Motor neuron (in vitro differentiated cells): Measurements from ENCODE around the gene L3MBTL1. TPM values are rescaled to one million over a fixed set of nuclear protein-coding genes. Genes with fewer than 3 reads are reported as not detected.

Experiments used
- ATAC-seq, 8 experiments: fragments of 200-7000 bp; cut with Tn5 transposase; replicated peaks in 6 of 8; 2 replicates each; pipeline ENCODE4 v1.8.0; 2021; ENCODE audit warnings: mild to moderate bottlenecking in 8 of 8, moderate library complexity in 8 of 8
- H3K27ac ChIP-seq, 2 donors: fragments of 250-450 bp; sonication (Bioruptor Pico); 2 replicates each; pipeline ENCODE4 v1.9.0; 2021; ENCODE audit warnings: antibody characterized with exemption in 2 of 2, mild to moderate bottlenecking in 2 of 2, moderate library complexity in 1 of 2
- H3K4me1 ChIP-seq, 2 donors: fragments of 250-450 bp; sonication (Bioruptor Pico); replicated peaks in 1 of 2; 2 replicates each; pipeline ENCODE4 v1.6.1; 2021; ENCODE audit warnings: antibody characterized with exemption in 2 of 2, mild to moderate bottlenecking in 2 of 2, moderate library complexity in 1 of 2
- H3K4me3 ChIP-seq, 5 donors: fragments of 250-450 bp; sonication (Bioruptor Pico); 2 replicates each; pipeline ENCODE4 v1.9.0; 2021; ENCODE audit warnings: antibody characterized with exemption in 5 of 5, mild to moderate bottlenecking in 5 of 5, moderate library complexity in 4 of 5
- WGBS, 10 experiments: fragments of 450-650 bp; shearing (Covaris generic); methylation state at CpG; one replicate each; pipeline ENCODE4 v1.0.0; 2022; 5-methylcytosine and 5-hydroxymethylcytosine counted together
- in situ Hi-C, 9 experiments: fragments of 400-800 bp; cut with MboI; loops; one replicate each; pipeline ENCODE4 v1.15.0; 2021; ENCODE audit warnings: low sequenced_read_pairs in 9 of 9, low pct_unique_long_range_greater_than_20kb in 2 of 9; ENCODE audit not compliant: unreplicated experiment in 9 of 9
- total RNA-seq, 8 experiments: library from RNA; unstranded; fragments of 300-600 nt; gene quantifications; 2 replicates each; pipeline versions ENCODE4 v1.2.3 to v1.2.4, GENCODE V29; 2022

Gene L3MBTL1
- total RNA-seq, 8 experiments from 2014 or later = 0.81 to 14.9 (median 12.2) TPM

- 39 to 100% (median 50%) methylated on average over 1 to 9 of the region's 12 CpGs; no CpG with 5 or more reads in 3 of the 10 experiments for whole genome bisulfite sequencing, 10 experiments
- ATAC-seq = peak in 5 of 8 experiments; percentile 70 to 93 (median 82)
- Histone ChIP-seq H3K27ac (no peak within 1 kb of the TSS), H3K4me3 (no peak within 1 kb of the TSS), H3K4me1 (peaks cover 0 to 6% of the 10 kb centered on the region in 2 donors)
- in situ Hi-C loops = no loop called here
Measured at GRCh38 chr20:43558412-43559146, 51.1 kb downstream of the L3MBTL1 start, which contains the start of gene SGK2. SGK2 (plus strand) TSS chr20:43559027; CDS start chr20:43566496, 7,469 bp downstream.

- H3K4me1 ChIP-seq = peaks cover 0 to 6% of the 10 kb centered on the region in 2 donors
- in situ Hi-C loops = no loop called here
- no peak for ATAC-seq
- WGBS, 10 experiments = 17 to 99% (median 80%) methylated on average over 3 to 8 of the region's 8 CpGs
- no peak overlapping the region for H3K27ac ChIP-seq
- H3K4me3 ChIP-seq = no peak overlapping the region
Measured at GRCh38 chr20:43559147-43559987, 51.9 kb downstream of the L3MBTL1 start.

- WGBS, 10 experiments = 40 to 100% (median 85%) methylated on average over 1 to 3 of the region's 3 CpGs; no CpG with 5 or more reads in 2 of the 10 experiments
- H3K4me3 ChIP-seq = no peak overlapping the region
- no peak overlapping the region for H3K27ac ChIP-seq
- H3K4me1 ChIP-seq = peaks cover 0 to 6% of the 10 kb centered on the region in 2 donors
- in situ Hi-C loops = no loop called here
- ATAC-seq = no peak
Measured at GRCh38 chr20:43560974-43561373, 53.5 kb downstream of the L3MBTL1 start.

- in situ Hi-C loops = no loop called here
- Histone ChIP-seq H3K4me3 (no peak overlapping the region), H3K27ac (no peak overlapping the region), H3K4me1 (peaks cover 0 to 2% of the 10 kb centered on the region in 2 donors)
- WGBS, 10 experiments = 0 to 100% (median 85%) methylated on average over 1 to 3 of the region's 3 CpGs
- no peak for ATAC-seq
Measured at GRCh38 chr20:43563429-43563828, 55.9 kb downstream of the L3MBTL1 start.

GRCh38 chr20:43563991-43564390 lies 56.5 kb downstream of the L3MBTL1 start:
- no peaks in the 10 kb centered on the region for H3K4me1 ChIP-seq
- in situ Hi-C loops = no loop called here
- no peak overlapping the region for H3K4me3 ChIP-seq
- H3K27ac ChIP-seq = no peak overlapping the region
- 50 to 100% (median 82%) methylated on average over 1 to 3 of the region's 7 CpGs; no CpG with 5 or more reads in 4 of the 10 experiments for WGBS, 10 experiments
- no peak for ATAC-seq

- in situ Hi-C loops = no loop called here
- Histone ChIP-seq H3K4me3 (no peak overlapping the region), H3K27ac (no peak overlapping the region), H3K4me1 (no peaks in the 10 kb centered on the region)
- WGBS, 10 experiments = 40 to 100% (median 80%) methylated on average over 1 to 7 of the region's 8 CpGs; no CpG with 5 or more reads in 5 of the 10 experiments
- no peak for ATAC-seq
Measured at GRCh38 chr20:43564455-43564854, 57.0 kb downstream of the L3MBTL1 start.

- no peaks in the 10 kb centered on the region for H3K4me1 ChIP-seq
- 0 to 100% (median 60%) methylated on average over 2 to 3 of the region's 18 CpGs; no CpG with 5 or more reads in 7 of the 10 experiments for WGBS, 10 experiments
- no peak overlapping the region for H3K4me3 ChIP-seq
- in situ Hi-C loops = no loop called here
- peak in 1 of 8 experiments; percentile 23 for ATAC-seq
- no peak overlapping the region for H3K27ac ChIP-seq
Measured at GRCh38 chr20:43564993-43565757, 57.7 kb downstream of the L3MBTL1 start.

- in situ Hi-C loops = no loop called here
- ATAC-seq = no peak
- no peaks in the 10 kb centered on the region for H3K4me1 ChIP-seq
- no peak overlapping the region for H3K27ac ChIP-seq
- WGBS, 10 experiments = 0 to 100% (median 83%) methylated on average over 1 to 4 of the region's 4 CpGs; no CpG with 5 or more reads in 7 of the 10 experiments
- no peak overlapping the region for H3K4me3 ChIP-seq
Measured at GRCh38 chr20:43565758-43566104, 58.2 kb downstream of the L3MBTL1 start.

GRCh38 chr20:43567477-43567876 lies 60.0 kb downstream of the L3MBTL1 start:
- in situ Hi-C loops = no loop called here
- no peak for ATAC-seq
- 20 to 97% (median 73%) methylated on average over 1 to 7 of the region's 9 CpGs; no CpG with 5 or more reads in 2 of the 10 experiments for WGBS, 10 experiments
- no peak overlapping the region for H3K27ac ChIP-seq
- no peak overlapping the region for H3K4me3 ChIP-seq
- no peaks in the 10 kb centered on the region for H3K4me1 ChIP-seq

GRCh38 chr20:43568706-43569105 lies 61.2 kb downstream of the L3MBTL1 start:
- in situ Hi-C loops = no loop called here
- H3K27ac ChIP-seq = no peak overlapping the region
- no peak overlapping the region for H3K4me3 ChIP-seq
- ATAC-seq = peak in 1 of 8 experiments; percentile 53
- whole genome bisulfite sequencing, 10 experiments = 39 to 94% (median 83%) methylated on average over 2 to 4 of the region's 4 CpGs; no CpG with 5 or more reads in 4 of the 10 experiments
- H3K4me1 ChIP-seq = no peaks in the 10 kb centered on the region

GRCh38 chr20:43569282-43569681 lies 61.8 kb downstream of the L3MBTL1 start:
- 40 to 49% methylated on average over 2 to 5 of the region's 10 CpGs; no CpG with 5 or more reads in 8 of the 10 experiments for WGBS, 10 experiments
- in situ Hi-C loops = no loop called here
- Histone ChIP-seq H3K27ac (no peak overlapping the region), H3K4me3 (no peak overlapping the region), H3K4me1 (no peaks in the 10 kb centered on the region)
- no peak for ATAC-seq

- ATAC-seq = no peak
- H3K4me3 ChIP-seq = no peak overlapping the region
- no peak overlapping the region for H3K27ac ChIP-seq
- in situ Hi-C loops = no loop called here
- H3K4me1 ChIP-seq = no peaks in the 10 kb centered on the region
- 78 to 85% (median 80%) methylated on average over 2 to 5 of the region's 10 CpGs; no CpG with 5 or more reads in 6 of the 10 experiments for WGBS, 10 experiments
Measured at GRCh38 chr20:43570496-43570895, 63.0 kb downstream of the L3MBTL1 start.
